H1 (cell line): Measurements from ENCODE around the gene ZFAND2B. TPM values are rescaled to one million over a fixed set of nuclear protein-coding genes. Genes with fewer than 3 reads are reported as not detected.
A peak's percentile ranks its signal among the peaks of the same experiment; 100 is the strongest.

Experiments used
- CTCF ChIA-PET: fragments of 300-600 bp; sonication (Branson Sonifier 250); formaldehyde crosslinking; loops from one replicate; lab custom pipeline; 2021; ENCODE audit not compliant: partially characterized antibody; lab: Charles Lee
- POLR2A ChIA-PET: fragments of 300-600 bp; sonication (Branson Sonifier 250); formaldehyde crosslinking; loops from one replicate; lab custom pipeline; 2021; ENCODE audit warnings: inconsistent platforms; ENCODE audit not compliant: partially characterized antibody; lab: Charles Lee
- DNase-seq, 2 experiments: peaks; one replicate each; pipeline versions ENCODE4 v3.0.0 to v3.0.0-alpha.2; 2010 to 2022; ENCODE audit warnings: low spot score in 2 of 2, low read depth in 1 of 2, mixed read lengths in 1 of 2
- FAIRE-seq: peaks from 2 replicates; lab custom pipeline; 2011; peaks lifted over from hg19 to GRCh38; lab: Jason Lieb, UNC
- H2AFZ ChIP-seq: 2 replicates; pipeline ENCODE4 v1.8.1; 2012; ENCODE audit warnings: low read length, inconsistent platforms
- H2AK5ac ChIP-seq: 2 replicates; pipeline ENCODE4 v1.6.1; 2013; ENCODE audit warnings: low read depth, low read length
- H2BK120ac ChIP-seq: replicated peaks from 2 replicates; pipeline ENCODE3; 2013; ENCODE audit warnings: low read depth, low read length, inconsistent platforms
- H2BK12ac ChIP-seq: 2 replicates; pipeline ENCODE4 v1.6.1; 2013; ENCODE audit warnings: low read depth, low read length
- H2BK15ac ChIP-seq: 2 replicates; pipeline ENCODE4 v1.6.1; 2013; ENCODE audit warnings: low read length
- H2BK20ac ChIP-seq: 2 replicates; pipeline ENCODE4 v1.6.1; 2013; ENCODE audit warnings: low read length
- H2BK5ac ChIP-seq: 2 replicates; pipeline ENCODE4 v1.6.1; 2013; ENCODE audit warnings: low read depth, low read length
- H3K14ac ChIP-seq: 2 replicates; pipeline ENCODE4 v1.6.1; 2013; ENCODE audit warnings: inconsistent platforms; ENCODE audit not compliant: insufficient read length
- H3K18ac ChIP-seq: 2 replicates; pipeline ENCODE4 v1.6.1; 2013; ENCODE audit warnings: low read length; ENCODE audit errors: extremely low read depth
- H3K23ac ChIP-seq: 2 replicates; pipeline ENCODE4 v1.6.1; 2013; ENCODE audit warnings: inconsistent platforms; ENCODE audit not compliant: insufficient read length
- H3K23me2 ChIP-seq: 2 replicates; pipeline ENCODE4 v1.6.1; 2013; ENCODE audit warnings: low read depth, low read length
- H3K27ac ChIP-seq: 2 replicates; pipeline ENCODE4 v1.6.1; 2011; ENCODE audit warnings: low read depth, low read length, inconsistent platforms
- H3K27me3 ChIP-seq, 4 experiments: replicated peaks in 1 of 4; 1 replicate in 1 of 4; 2 replicates in 3 of 4; pipeline versions ENCODE4 v1.6.1 to v1.8.1; 2011 to 2013; ENCODE audit warnings: low read length in 3 of 4, mild to moderate bottlenecking in 3 of 4, inconsistent platforms in 2 of 4, mixed read lengths in 2 of 4, moderate library complexity in 1 of 4; ENCODE audit not compliant: control insufficient read depth in 3 of 4, insufficient read depth in 3 of 4; ENCODE audit errors: extremely low read depth in 1 of 4
- H3K36me3 ChIP-seq, 4 experiments: 2 replicates each; pipeline versions ENCODE4 v1.6.1 to v1.8.1; 2011 to 2013; ENCODE audit warnings: mild to moderate bottlenecking in 4 of 4, low read length in 3 of 4, moderate library complexity in 2 of 4, control low read depth in 1 of 4, inconsistent platforms in 1 of 4; ENCODE audit not compliant: insufficient read depth in 4 of 4, control insufficient read depth in 2 of 4
- H3K4ac ChIP-seq: replicated peaks from 2 replicates; pipeline ENCODE3; 2013; ENCODE audit warnings: low read length, low read depth, mixed read lengths, inconsistent platforms; ENCODE audit not compliant: insufficient read length
- H3K4me1 ChIP-seq, 4 experiments: replicated peaks in 1 of 4; 1 replicate in 1 of 4; 2 replicates in 3 of 4; pipeline versions ENCODE4 v1.6.1 to v1.8.1; 2011 to 2013; ENCODE audit warnings: low read length in 3 of 4, inconsistent platforms in 2 of 4, mixed read lengths in 1 of 4; ENCODE audit not compliant: insufficient read depth in 4 of 4, control insufficient read depth in 3 of 4
- H3K4me2 ChIP-seq, 2 experiments: 2 replicates each; pipeline versions ENCODE4 v1.6.1 to v1.8.1; 2011 to 2013; ENCODE audit warnings: low read depth in 2 of 2, low read length in 2 of 2, control low read depth in 1 of 2, inconsistent platforms in 1 of 2, mild to moderate bottlenecking in 1 of 2; ENCODE audit not compliant: insufficient read depth in 1 of 2
- H3K4me3 ChIP-seq, 4 experiments: fragments of 200-600, 300-600 bp in 1 of 4; sonication (generic), shearing (Covaris generic), sonication (Bioruptor Twin) in 1 of 4; 2 replicates each; pipeline versions ENCODE4 v1.5.1 to v1.8.1; 2011 to 2016; ENCODE audit warnings: low read length in 4 of 4, low read depth in 3 of 4, control low read depth in 2 of 4, inconsistent platforms in 2 of 4, mild to moderate bottlenecking in 2 of 4, mixed read lengths in 1 of 4, moderate library complexity in 1 of 4; ENCODE audit not compliant: insufficient read depth in 2 of 4; ENCODE audit errors: extremely low read depth in 1 of 4
- H3K56ac ChIP-seq: replicated peaks from 2 replicates; pipeline ENCODE3; 2013; ENCODE audit warnings: low read depth, mild to moderate bottlenecking, mixed read lengths, low read length, inconsistent platforms; ENCODE audit not compliant: insufficient read length
- H3K79me1 ChIP-seq: 2 replicates; pipeline ENCODE4 v1.6.1; 2013; ENCODE audit warnings: low read depth, low read length, control low read depth
- H3K79me2 ChIP-seq, 2 experiments: 2 replicates each; pipeline versions ENCODE4 v1.6.1 to v1.8.1; 2012 to 2013; ENCODE audit warnings: low read length in 2 of 2, mild to moderate bottlenecking in 2 of 2, inconsistent platforms in 1 of 2; ENCODE audit not compliant: insufficient read depth in 2 of 2, control insufficient read depth in 1 of 2
- H3K9ac ChIP-seq, 4 experiments: replicated peaks in 1 of 4; 1 replicate in 1 of 4; 2 replicates in 3 of 4; pipeline versions ENCODE4 v1.6.1 to v1.8.1; 2011 to 2013; ENCODE audit warnings: low read depth in 3 of 4, low read length in 3 of 4, control low read depth in 2 of 4, mild to moderate bottlenecking in 2 of 4, moderate library complexity in 2 of 4, inconsistent platforms in 1 of 4; ENCODE audit errors: extremely low read depth in 1 of 4
- H3K9me3 ChIP-seq, 2 experiments: 2 replicates each; pipeline versions ENCODE4 v1.6.1 to v1.8.1; 2012 to 2013; ENCODE audit warnings: mild to moderate bottlenecking in 2 of 2, moderate library complexity in 2 of 2, control low read depth in 1 of 2, inconsistent platforms in 1 of 2, low read depth in 1 of 2, low read length in 1 of 2, mixed read lengths in 1 of 2; ENCODE audit not compliant: insufficient read depth in 2 of 2
- H4K20me1 ChIP-seq, 2 experiments: replicated peaks in 1 of 2; 2 replicates each; pipeline versions ENCODE3 to v1.8.1; 2011 to 2013; ENCODE audit warnings: inconsistent platforms in 2 of 2, low read length in 2 of 2, mild to moderate bottlenecking in 1 of 2; ENCODE audit not compliant: insufficient read depth in 2 of 2, control insufficient read depth in 1 of 2
- H4K5ac ChIP-seq: 2 replicates; pipeline ENCODE4 v1.6.1; 2013; ENCODE audit warnings: low read length, low read depth, mixed read lengths, inconsistent platforms; ENCODE audit not compliant: insufficient read length
- H4K8ac ChIP-seq: 2 replicates; pipeline ENCODE4 v1.8.0; 2013; ENCODE audit warnings: mild to moderate bottlenecking, moderate library complexity, low read length, inconsistent platforms; ENCODE audit not compliant: insufficient read depth; ENCODE audit errors: extremely low read depth
- H4K91ac ChIP-seq: replicated peaks from 2 replicates; pipeline ENCODE3; 2013; ENCODE audit warnings: low read length, mixed read lengths, inconsistent platforms; ENCODE audit not compliant: insufficient read length
- GABPA ChIP-seq: IDR thresholded peaks from 2 replicates; pipeline ENCODE4 v1.6.1; 2011; ENCODE audit warnings: mild to moderate bottlenecking, low read length, moderate library complexity, borderline replicate concordance; ENCODE audit not compliant: insufficient read depth
- KDM4A ChIP-seq: IDR thresholded peaks from one replicate; pipeline ENCODE4 v1.7.1; 2012; ENCODE audit warnings: low read depth, mild to moderate bottlenecking, moderate library complexity, low read length, inconsistent platforms; ENCODE audit not compliant: severe bottlenecking
- MAX ChIP-seq: IDR thresholded peaks from 2 replicates; pipeline ENCODE4 v1.6.1; 2012; ENCODE audit warnings: inconsistent platforms
- PHF8 ChIP-seq: fragments of 200-600 bp; sonication (generic); conservative IDR thresholded peaks from 2 replicates; pipeline ENCODE4 v1.7.1; 2012; ENCODE audit warnings: low read depth, mild to moderate bottlenecking, inconsistent platforms, low read length, moderate library complexity
- RFX5 ChIP-seq: IDR thresholded peaks from 2 replicates; pipeline ENCODE4 v1.6.1; 2011; ENCODE audit warnings: low read depth, low read length, improper control_type of control experiment, borderline replicate concordance
- SIRT6 ChIP-seq: IDR thresholded peaks from one replicate; pipeline ENCODE4 v1.7.1; 2012; ENCODE audit warnings: low read length, inconsistent platforms
- SIX5 ChIP-seq: IDR thresholded peaks from 2 replicates; pipeline ENCODE4 v1.6.1; 2011; ENCODE audit warnings: mild to moderate bottlenecking, low read depth, low read length
- SP2 ChIP-seq: IDR thresholded peaks from 2 replicates; pipeline ENCODE4 v1.6.1; 2012; ENCODE audit warnings: mild to moderate bottlenecking, low read length, inconsistent platforms
- SUZ12 ChIP-seq: fragments of 200-600 bp; sonication (generic); IDR thresholded peaks from 2 replicates; pipeline ENCODE4 v1.6.1; 2012; ENCODE audit warnings: mild to moderate bottlenecking, inconsistent platforms, low read length, moderate library complexity, mixed read lengths
- TEAD4 ChIP-seq: IDR thresholded peaks from 2 replicates; pipeline ENCODE4 v1.6.1; 2012; ENCODE audit warnings: low read depth, low read length, inconsistent platforms, mixed read lengths
- ZNF274 ChIP-seq: IDR thresholded peaks from 2 replicates; pipeline ENCODE4 v1.7.0; 2012; ENCODE audit warnings: low read length, borderline replicate concordance; ENCODE audit errors: extremely low read depth
- WGBS, 2 experiments: shearing (Covaris generic) in 1 of 2; methylation state at CpG; one replicate each; pipeline versions ENCODE4 v1.1.6 to v1.1.7; 2013 to 2015; ENCODE audit warnings: low lambda C conversion rate in 2 of 2, mixed read lengths in 2 of 2, inconsistent platforms in 1 of 2, low coverage in 1 of 2, missing lambda C conversion rate in 1 of 2; ENCODE audit not compliant: insufficient replicate concordance in 2 of 2, insufficient coverage in 1 of 2, insufficient read length in 1 of 2; ENCODE audit errors: extremely low coverage in 1 of 2, missing lambda C conversion rate in 1 of 2; 5-methylcytosine and 5-hydroxymethylcytosine counted together
- polyA plus RNA-seq, 7 experiments: library from polyadenylated mRNA; depleted of rRNA in 3 of 7; stranded (reverse) in 5 of 7; unstranded in 2 of 7; fragments of >200 nt in 5 of 7; fragments of 200-250 nt in 2 of 7; gene quantifications; 1 replicate in 5 of 7; 2 replicates in 1 of 7; 4 replicates in 1 of 7; pipeline versions ENCODE4 v1.2.1 to v1.2.3, GENCODE V29; 2011 to 2013; ENCODE audit warnings: missing spikeins in 2 of 7, mixed read lengths in 2 of 7
- total RNA-seq: library from RNA; stranded (reverse); fragmentation: NEBNext Ultra II Directional; extraction: Animal tissue kit (Norgen Biotek cat#: 25700); gene quantifications from 2 replicates; pipeline ENCODE4 v1.2.1, GENCODE V29; 2021

ZFAND2B gene
- total and polyA plus RNA-seq, 2 of the 8 experiments (the other 6 are each of a cell fraction or from before 2014, with no cell fraction given): 16.0 to 17.9 TPM

DNA sequence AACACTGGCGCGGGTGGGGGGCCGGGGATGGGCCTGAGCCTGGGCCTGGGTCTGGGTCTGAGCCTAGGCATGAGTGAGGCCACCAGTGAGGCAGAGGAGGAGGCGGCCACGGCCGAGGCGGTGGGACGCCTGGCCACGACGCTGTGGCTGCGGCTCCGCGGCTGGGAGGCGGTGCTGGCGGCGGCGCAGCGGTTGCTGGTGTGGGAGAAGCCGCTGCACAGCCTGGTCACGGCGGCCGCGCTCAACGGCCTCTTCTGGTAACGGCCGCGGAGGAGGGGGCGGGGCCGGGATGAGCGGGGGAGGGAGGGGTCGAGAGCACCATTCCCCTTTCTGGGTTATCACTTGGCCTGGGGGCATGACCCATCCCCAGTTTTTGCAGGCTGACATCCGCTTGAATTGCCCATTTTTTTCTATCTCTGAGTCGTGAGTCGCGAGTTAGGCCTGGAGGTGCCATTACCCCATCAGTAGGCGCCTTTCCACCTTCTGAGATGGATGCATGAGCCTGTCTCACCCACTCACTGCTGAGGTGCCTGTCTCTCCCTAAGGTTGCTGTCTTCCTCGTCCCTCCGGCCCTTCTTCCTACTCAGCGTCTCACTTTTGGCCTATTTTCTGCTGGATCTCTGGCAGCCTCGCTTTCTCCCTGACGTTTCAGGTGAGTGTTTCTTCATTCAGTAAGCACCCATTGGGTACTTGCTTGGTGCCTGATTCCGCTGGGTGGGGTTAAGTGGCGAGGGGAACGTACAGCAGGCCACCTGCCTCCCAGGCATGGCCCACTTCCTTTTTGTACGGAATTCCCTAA lies 28.0 kb upstream of the ZFAND2B start:
- H3K27me3 ChIP-seq: no peaks in the 10 kb centered on the region
- POLR2A ChIA-PET: interaction anchor here (0.6 to 3.0 kb wide), 2 partner anchors 40 to 113 kb away, joined by 3 to 21 read pairs; partner anchors contain the start of gene ABCB6
- no peak overlapping the region for H3K23ac ChIP-seq
- peaks cover 0 to 13% (median 6%) of the 10 kb centered on the region in 4 experiments; a peak in 6 of 7 replicates for H3K4me1 ChIP-seq
- H3K4me2 ChIP-seq: peak overlapping the region; percentile 82 to 96
- H2BK120ac ChIP-seq: no peak overlapping the region
- no peak overlapping the region for H3K27ac ChIP-seq
- no peak overlapping the region; the same call in 1 of the 2 replicates for H2BK15ac ChIP-seq
- H3K4ac ChIP-seq: no peak overlapping the region
- H3K14ac ChIP-seq: no peak overlapping the region
- H3K36me3 ChIP-seq: peaks cover 6 to 37% (median 24%) of the 10 kb centered on the region in 4 experiments; a peak in 6 of 8 replicates
- peak in 1 of 2 experiments; percentile 64 for DNase-seq
- no peak overlapping the region for H2BK20ac ChIP-seq
- no peak for FAIRE-seq
- no peak overlapping the region for H4K5ac ChIP-seq
- H3K56ac ChIP-seq: no peak overlapping the region
- H2BK5ac ChIP-seq: peak overlapping the region; percentile 6; the same call in 1 of the 2 replicates
- H2AK5ac ChIP-seq: no peak overlapping the region
- H3K9ac ChIP-seq: peak overlapping the region; percentile 34 to 92 (median 58)
- peaks cover 0 to 3% of the 10 kb centered on the region in 2 experiments for H4K20me1 ChIP-seq
- peak overlapping the region; percentile 40 for H4K91ac ChIP-seq
- CTCF ChIA-PET: interaction anchor here (1.0 kb wide), 1 partner anchor 24 kb away, joined by 5 read pairs; no protein-coding TSS in a partner anchor
- H3K18ac ChIP-seq: no peak overlapping the region; the same call in 1 of the 2 replicates
- no peaks in the 10 kb centered on the region for H3K9me3 ChIP-seq
- 13% methylated on average over 26 of the region's 45 CpGs; no CpG with 5 or more reads in 1 of the 2 experiments for WGBS, 2 experiments
- H4K8ac ChIP-seq: peak overlapping the region; percentile 81
- H2AFZ ChIP-seq: peak overlapping the region; percentile 34; the same call in 1 of the 2 replicates
- H3K23me2 ChIP-seq: peaks cover 11% of the 10 kb centered on the region; the same call in 1 of the 2 replicates
- H3K79me2 ChIP-seq: peaks cover 0 to 8% of the 10 kb centered on the region in 2 experiments; a peak in 1 of 4 replicates
- H3K79me1 ChIP-seq: peaks cover 6% of the 10 kb centered on the region
- H3K4me3 ChIP-seq: peak overlapping the region; percentile 61 to 89 (median 72)
- no peak overlapping the region; the same call in 1 of the 2 replicates for H2BK12ac ChIP-seq
- TF ChIP-seq KDM4A: peak; percentile 73
- TF ChIP-seq SUZ12: no peak
- no peak for TF ChIP-seq GABPA
- TF ChIP-seq PHF8: peak; percentile 56
- TF ChIP-seq SIX5: no peak
- no peak for TF ChIP-seq RFX5
- TF ChIP-seq SP2: no peak
- TF ChIP-seq TEAD4: no peak
- no peak for TF ChIP-seq SIRT6
- no peak for TF ChIP-seq MAX
- TF ChIP-seq ZNF274: no peak
